H1 (cell line): ENCODE results near the gene ZIC5.
A peak's percentile ranks its signal among the peaks of the same experiment; 100 is the strongest.

Experiments used
- E2F6 ChIP-seq: IDR thresholded peaks from 2 replicates; pipeline ENCODE4 v1.6.1; 2012; ENCODE audit warnings: inconsistent platforms
- EP300 ChIP-seq, 2 experiments: IDR thresholded peaks; 1 replicate in 1 of 2; 2 replicates in 1 of 2; pipeline ENCODE4 v1.6.1; 2011 to 2012; ENCODE audit warnings: low read depth in 2 of 2, low read length in 2 of 2, mild to moderate bottlenecking in 2 of 2, borderline replicate concordance in 1 of 2, inconsistent platforms in 1 of 2, moderate library complexity in 1 of 2
- JUND ChIP-seq: IDR thresholded peaks from 2 replicates; pipeline ENCODE4 v1.6.1; 2011; ENCODE audit warnings: mild to moderate bottlenecking, improper control_type of control experiment, low read length
- KDM1A ChIP-seq: fragments of 200-600, 300-600 bp; sonication (generic); IDR thresholded peaks from 2 replicates; pipeline ENCODE4 v1.7.1; 2016; ENCODE audit warnings: mild to moderate bottlenecking, low read length, borderline replicate concordance
- PHF8 ChIP-seq: fragments of 200-600 bp; sonication (generic); conservative IDR thresholded peaks from 2 replicates; pipeline ENCODE4 v1.7.1; 2012; ENCODE audit warnings: low read depth, mild to moderate bottlenecking, inconsistent platforms, low read length, moderate library complexity
- POLR2A ChIP-seq, 2 experiments: IDR thresholded peaks; 1 replicate in 1 of 2; 2 replicates in 1 of 2; pipeline ENCODE4 v1.6.1; 2011; ENCODE audit warnings: low read depth in 2 of 2, low read length in 2 of 2, mild to moderate bottlenecking in 2 of 2; ENCODE audit errors: control extremely low read depth in 1 of 2
- POLR2AphosphoS5 ChIP-seq: IDR thresholded peaks from 2 replicates; pipeline ENCODE4 v1.6.1; 2011; ENCODE audit warnings: low read depth, low read length
- RXRA ChIP-seq: IDR thresholded peaks from 2 replicates; pipeline ENCODE4 v1.6.1; 2011; ENCODE audit warnings: low read depth, mild to moderate bottlenecking, low read length, moderate library complexity; ENCODE audit not compliant: insufficient read depth
- SIRT6 ChIP-seq: IDR thresholded peaks from one replicate; pipeline ENCODE4 v1.7.1; 2012; ENCODE audit warnings: low read length, inconsistent platforms
- SP2 ChIP-seq: IDR thresholded peaks from 2 replicates; pipeline ENCODE4 v1.6.1; 2012; ENCODE audit warnings: mild to moderate bottlenecking, low read length, inconsistent platforms
- TBP ChIP-seq: IDR thresholded peaks from 2 replicates; pipeline ENCODE4 v1.6.1; 2011; ENCODE audit warnings: low read depth, low read length, improper control_type of control experiment
- TF ChIP-seq, protein P1 (sequence below), 3 experiments: IDR thresholded peaks; 1 replicate in 2 of 3; 2 replicates in 1 of 3; pipeline versions ENCODE4 v1.5.1 to v1.6.1; 2011; ENCODE audit warnings: low read length in 3 of 3, mild to moderate bottlenecking in 3 of 3, inconsistent platforms in 2 of 3, low read depth in 1 of 3, moderate library complexity in 1 of 3; ENCODE audit not compliant: insufficient read depth in 1 of 3; ENCODE audit errors: control extremely low read depth in 1 of 3

DNA sequence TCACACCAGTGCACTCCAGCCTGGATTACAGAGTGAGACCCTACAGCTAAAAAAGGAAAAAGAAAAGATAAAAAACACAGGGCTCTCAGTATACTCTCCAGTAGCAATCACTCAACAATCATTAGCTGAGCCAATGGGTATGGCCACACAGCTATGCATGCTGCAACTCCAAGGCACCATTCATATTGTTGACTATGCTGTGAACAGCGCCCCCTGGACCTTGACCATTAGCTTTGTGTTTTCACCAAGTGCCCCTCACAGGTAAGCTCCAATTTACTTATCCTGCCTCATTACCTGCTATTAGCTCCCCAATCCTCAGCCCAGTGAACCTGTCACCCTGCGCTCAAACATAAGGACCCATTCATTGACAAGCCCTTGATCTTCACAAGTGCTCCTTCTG lies 35.8 kb downstream of the ZIC5 start:
- TF ChIP-seq JUND (no peak), POLR2AphosphoS5 (no peak), KDM1A (no peak), SP2 (no peak), PHF8 (no peak), RXRA (no peak), TBP (no peak), POLR2A (IDR thresholded peaks at IDR 0.05; ENCODE audit: control extremely low read depth in 1 of 2, low read depth in 2 of 2, low read length in 2 of 2) (no peak), EP300 (IDR thresholded peaks at IDR 0.05; ENCODE audit: borderline replicate concordance in 1 of 2, low read depth in 2 of 2, low read length in 2 of 2) (no peak), E2F6 (no peak), SIRT6 (no peak)
- TF ChIP-seq, protein P1, sequence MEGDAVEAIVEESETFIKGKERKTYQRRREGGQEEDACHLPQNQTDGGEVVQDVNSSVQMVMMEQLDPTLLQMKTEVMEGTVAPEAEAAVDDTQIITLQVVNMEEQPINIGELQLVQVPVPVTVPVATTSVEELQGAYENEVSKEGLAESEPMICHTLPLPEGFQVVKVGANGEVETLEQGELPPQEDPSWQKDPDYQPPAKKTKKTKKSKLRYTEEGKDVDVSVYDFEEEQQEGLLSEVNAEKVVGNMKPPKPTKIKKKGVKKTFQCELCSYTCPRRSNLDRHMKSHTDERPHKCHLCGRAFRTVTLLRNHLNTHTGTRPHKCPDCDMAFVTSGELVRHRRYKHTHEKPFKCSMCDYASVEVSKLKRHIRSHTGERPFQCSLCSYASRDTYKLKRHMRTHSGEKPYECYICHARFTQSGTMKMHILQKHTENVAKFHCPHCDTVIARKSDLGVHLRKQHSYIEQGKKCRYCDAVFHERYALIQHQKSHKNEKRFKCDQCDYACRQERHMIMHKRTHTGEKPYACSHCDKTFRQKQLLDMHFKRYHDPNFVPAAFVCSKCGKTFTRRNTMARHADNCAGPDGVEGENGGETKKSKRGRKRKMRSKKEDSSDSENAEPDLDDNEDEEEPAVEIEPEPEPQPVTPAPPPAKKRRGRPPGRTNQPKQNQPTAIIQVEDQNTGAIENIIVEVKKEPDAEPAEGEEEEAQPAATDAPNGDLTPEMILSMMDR (IDR thresholded peaks at IDR 0.05; ENCODE audit: control extremely low read depth in 1 of 3, insufficient read depth in 1 of 3, low read depth in 1 of 3, low read length in 3 of 3), result peak; percentile 34 to 71 (median 52); a peak in 3 of 4 replicates
